ENCODE results near the gene FAM193A. TPM values are rescaled to one million over a fixed set of nuclear protein-coding genes. Genes with fewer than 3 reads are reported as not detected.

The FAM193A gene
- 8.4 to 9.1 TPM (median 8.9 TPM) in 5 replicates for total RNA-seq (2022; extraction: Qiagen RNA extraction; ENCODE audit: low read depth)

GRCh38 chr4:2536193-2537010 lies at the start of gene FAM193A:
TSS of gene FAM193A (plus strand) at chr4:2536647. CDS start at chr4:2536916, 269 bp downstream.

GRCh38 chr4:2755821-2756690 lies 219.6 kb downstream of the FAM193A start, which contains the start of gene TNIP2:
TSS of gene TNIP2 (minus strand) at chr4:2756336. CDS start at chr4:2756289, 47 bp downstream.

Other genes starting within 250 kb of the FAM193A start
- 2.0 to 2.6 TPM (median 2.2 TPM) in 5 replicates for gene ZFYVE28, start 118.0 kb upstream of the FAM193A start, total RNA-seq (2022; extraction: Qiagen RNA extraction; ENCODE audit: low read depth)
- gene CFAP99, start 117.7 kb upstream of the FAM193A start, total RNA-seq (2022; extraction: Qiagen RNA extraction; ENCODE audit: low read depth), result 0.07 to 0.08 TPM in 2 of 5 replicates, not detected in the others
- gene RNF4, start 67.5 kb upstream of the FAM193A start, total RNA-seq (2022; extraction: Qiagen RNA extraction; ENCODE audit: low read depth), result 58.7 to 87.5 TPM (median 59.6 TPM) in 5 replicates
- 30.0 to 44.9 TPM (median 42.6 TPM) in 5 replicates for gene TNIP2, start 219.7 kb downstream of the FAM193A start, total RNA-seq (2022; extraction: Qiagen RNA extraction; ENCODE audit: low read depth)

Data from A549 treated with CpdA at 1 μM for 4 hours (cell line).